C4-2B (cell line): ENCODE results near the gene ACAP3.

Experiments used
- CTCF ChIP-seq: fragments of 450-650 bp; conservative IDR thresholded peaks from 2 replicates; pipeline ENCODE4 v1.5.1; 2017; ENCODE audit warnings: mild to moderate bottlenecking
- ZFX ChIP-seq: fragments of 450-650 bp; IDR thresholded peaks from 2 replicates; pipeline ENCODE4 v1.6.1; 2017

GRCh38 chr1:1291023-1291528 lies 16.7 kb downstream of the ACAP3 start:
- TF ChIP-seq CTCF (no peak), ZFX (no peak)
